ENCODE data around the gene PANK2. TPM values are rescaled to one million over a fixed set of nuclear protein-coding genes. Genes with fewer than 3 reads are reported as not detected.

PANK2 gene
- total RNA-seq, 1 experiment from 2014 or later: 48.8 TPM

GRCh38 chr20:3916364-3916763, 27.2 kb downstream of the PANK2 start:
- no peak for DNase-seq (ENCODE audit: low read depth)
- in situ Hi-C loops (cut with HindIII; ENCODE audit: low pct_unique_long_range_greater_than_20kb, low sequenced_read_pairs): no loop called here

DNA sequence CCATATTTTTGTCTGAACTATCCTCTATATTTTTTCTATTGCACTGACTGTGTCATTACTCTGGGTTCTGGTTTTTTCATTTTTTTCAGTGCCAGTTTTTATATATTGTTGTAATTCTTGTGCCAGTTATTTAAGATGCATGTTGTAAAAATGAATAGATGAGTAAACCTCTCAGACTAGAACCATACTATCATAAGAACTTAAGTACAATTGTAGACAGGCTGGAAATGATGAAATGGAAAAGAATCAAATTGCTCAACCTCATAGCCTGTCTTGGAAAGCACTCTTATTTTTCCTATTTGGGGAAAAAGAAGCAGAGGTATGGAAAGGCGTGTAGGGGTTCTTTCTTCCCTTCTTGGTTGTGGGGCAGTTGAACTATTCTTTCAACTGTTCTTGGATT, 30.2 kb downstream of the PANK2 start:
- in situ Hi-C loops (cut with HindIII; ENCODE audit: low pct_unique_long_range_greater_than_20kb, low sequenced_read_pairs): no loop called here
- no peak for DNase-seq (ENCODE audit: low read depth)

- in situ Hi-C loops (cut with HindIII; ENCODE audit: low pct_unique_long_range_greater_than_20kb, low sequenced_read_pairs): no loop called here
- DNase-seq (ENCODE audit: low read depth): no peak
Observed at GRCh38 chr20:3922223-3922982, 33.2 kb downstream of the PANK2 start.

DNA sequence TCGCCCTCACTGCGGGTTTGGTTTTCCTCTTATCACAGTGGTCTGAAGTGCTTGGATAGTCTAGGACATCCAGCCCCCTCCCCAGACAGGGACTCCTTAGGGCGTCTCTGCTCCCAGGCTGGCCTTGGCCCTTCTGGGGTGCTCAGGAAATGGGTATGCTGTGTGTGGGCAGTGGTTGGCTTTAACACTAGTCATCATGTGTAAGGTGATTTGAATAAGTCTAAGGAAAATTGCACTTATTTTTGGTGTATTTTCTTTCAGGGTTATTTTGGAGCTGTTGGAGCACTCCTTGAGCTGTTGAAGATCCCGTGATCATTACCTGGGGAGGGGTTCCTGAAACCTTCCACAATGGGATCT, 33.8 kb downstream of the PANK2 start:
- in situ Hi-C loops (cut with HindIII; ENCODE audit: low pct_unique_long_range_greater_than_20kb, low sequenced_read_pairs): no loop called here

DNA sequence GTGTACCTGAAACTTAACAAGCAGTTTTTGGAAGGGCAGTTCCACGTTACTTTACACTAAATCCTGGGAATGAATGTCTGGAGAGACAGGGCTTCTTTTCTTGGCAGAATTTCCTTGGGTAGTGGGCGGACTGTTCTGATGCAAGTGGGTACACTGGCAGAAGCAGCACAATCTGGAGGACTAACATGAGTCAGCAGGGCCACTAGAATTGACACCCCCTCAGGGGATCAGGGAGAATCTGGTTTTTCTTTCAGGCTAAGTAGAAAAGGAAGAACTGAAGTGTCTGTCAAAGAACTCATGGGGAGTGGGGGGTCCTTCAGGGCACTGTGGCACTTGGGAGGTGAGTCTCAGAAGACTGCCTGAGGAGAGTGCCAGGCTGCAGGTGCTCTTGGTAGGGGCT, 34.6 kb downstream of the PANK2 start:
- in situ Hi-C loops (cut with HindIII; ENCODE audit: low pct_unique_long_range_greater_than_20kb, low sequenced_read_pairs): no loop called here

More for the DNA sequence above, 33.8 kb downstream of the PANK2 start:
- no peak for DNase-seq (ENCODE audit: low read depth)

GRCh38 chr20:3924304-3925112, 35.3 kb downstream of the PANK2 start:
- in situ Hi-C loops (cut with HindIII; ENCODE audit: low pct_unique_long_range_greater_than_20kb, low sequenced_read_pairs): no loop called here
- no peak for DNase-seq (ENCODE audit: low read depth)

More for the DNA sequence above, 34.6 kb downstream of the PANK2 start:
- DNase-seq (ENCODE audit: low read depth): no peak

GRCh38 chr20:3925113-3925695, 36.0 kb downstream of the PANK2 start:
- no peak for DNase-seq (ENCODE audit: low read depth)
- in situ Hi-C loops (cut with HindIII; ENCODE audit: low pct_unique_long_range_greater_than_20kb, low sequenced_read_pairs): no loop called here

GRCh38 chr20:3925899-3926638, 36.9 kb downstream of the PANK2 start:
- in situ Hi-C loops (cut with HindIII; ENCODE audit: low pct_unique_long_range_greater_than_20kb, low sequenced_read_pairs): no loop called here

DNA sequence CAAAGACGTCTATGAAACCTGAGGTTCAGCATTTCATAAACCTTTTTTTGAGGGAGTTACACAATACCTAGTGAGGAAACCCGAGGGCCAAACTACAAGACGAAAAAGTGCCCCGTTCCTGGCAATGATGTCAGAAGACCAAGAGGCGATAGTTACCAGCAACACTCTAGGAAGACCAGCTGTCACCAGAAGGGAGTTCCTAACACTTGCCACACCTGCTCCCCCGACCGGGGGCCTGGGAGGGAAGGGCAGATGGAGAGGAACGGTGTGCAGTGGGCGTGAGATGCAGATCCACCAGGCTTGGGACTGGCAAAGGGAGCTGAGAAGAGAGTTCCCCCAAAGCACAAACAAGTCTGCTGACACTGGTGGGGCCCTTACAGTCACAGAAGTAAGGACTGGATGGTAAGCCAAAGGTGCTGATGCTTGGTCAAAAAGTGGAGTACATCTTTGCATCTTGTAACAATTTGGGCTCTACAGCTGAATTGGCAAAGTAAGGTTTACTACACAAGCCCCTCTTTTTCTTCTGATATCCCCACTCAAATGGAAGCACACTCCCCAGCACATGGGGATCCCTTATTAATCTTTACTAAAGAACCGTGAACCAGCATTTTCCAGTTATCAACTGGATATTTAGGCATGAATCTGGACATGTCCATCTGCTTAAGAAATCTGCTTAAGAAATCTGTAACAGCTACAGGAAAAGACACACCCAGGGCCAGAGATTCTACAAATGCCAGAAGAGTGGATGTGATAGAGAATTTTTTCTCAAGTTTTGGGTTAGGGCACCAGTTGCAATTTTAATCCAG, 38.5 kb downstream of the PANK2 start:
- in situ Hi-C loops (cut with HindIII; ENCODE audit: low pct_unique_long_range_greater_than_20kb, low sequenced_read_pairs): no loop called here
- DNase-seq (ENCODE audit: low read depth): no peak

More at GRCh38 chr20:3925899-3926638, 36.9 kb downstream of the PANK2 start:
- no peak for DNase-seq (ENCODE audit: low read depth)

DNA sequence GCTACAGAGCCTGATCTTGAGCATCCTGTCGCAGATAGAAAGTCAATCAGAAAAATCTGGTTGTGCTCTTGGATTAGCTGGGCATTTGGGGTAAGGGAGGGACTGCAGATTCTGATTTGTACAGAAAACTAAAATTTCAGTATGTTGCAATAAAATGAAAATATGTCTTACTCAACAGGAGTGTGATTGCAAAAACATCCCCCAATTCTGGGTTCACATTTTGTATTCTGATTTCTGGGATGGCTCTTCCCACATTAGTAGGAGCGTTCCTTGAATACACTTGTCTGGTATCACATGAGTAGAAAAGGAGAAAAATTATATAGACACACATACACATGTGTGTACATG, 40.5 kb downstream of the PANK2 start:
- in situ Hi-C loops (cut with HindIII; ENCODE audit: low pct_unique_long_range_greater_than_20kb, low sequenced_read_pairs): no loop called here
- DNase-seq (ENCODE audit: low read depth): no peak

- in situ Hi-C loops (cut with HindIII; ENCODE audit: low pct_unique_long_range_greater_than_20kb, low sequenced_read_pairs): no loop called here
- DNase-seq (ENCODE audit: low read depth): no peak
Observed at GRCh38 chr20:3930265-3931206, 41.3 kb downstream of the PANK2 start.

- in situ Hi-C loops (cut with HindIII; ENCODE audit: low pct_unique_long_range_greater_than_20kb, low sequenced_read_pairs): no loop called here
- DNase-seq (ENCODE audit: low read depth): no peak
Observed at GRCh38 chr20:3931664-3932063, 42.5 kb downstream of the PANK2 start.

DNA sequence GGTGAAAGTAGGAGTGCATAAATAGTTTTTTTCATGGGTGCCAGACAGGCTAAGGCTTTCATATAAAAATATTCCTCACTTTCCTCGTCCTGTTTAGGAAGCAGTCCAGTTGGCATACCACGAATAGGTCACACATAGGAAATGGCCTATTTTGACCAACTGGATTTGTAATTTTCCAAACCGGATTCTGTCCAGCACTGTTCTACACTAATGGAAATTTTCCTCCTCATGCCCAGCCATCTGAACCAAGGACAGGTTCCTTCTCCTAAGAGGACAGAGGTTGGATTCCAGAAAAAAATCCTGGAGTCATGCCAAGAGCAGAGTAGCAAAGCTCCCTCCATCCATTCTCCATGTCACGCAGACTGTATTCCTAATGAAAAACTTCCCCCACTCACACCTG, 43.1 kb downstream of the PANK2 start:
- in situ Hi-C loops (cut with HindIII; ENCODE audit: low pct_unique_long_range_greater_than_20kb, low sequenced_read_pairs): no loop called here
- no peak for DNase-seq (ENCODE audit: low read depth)

DNA sequence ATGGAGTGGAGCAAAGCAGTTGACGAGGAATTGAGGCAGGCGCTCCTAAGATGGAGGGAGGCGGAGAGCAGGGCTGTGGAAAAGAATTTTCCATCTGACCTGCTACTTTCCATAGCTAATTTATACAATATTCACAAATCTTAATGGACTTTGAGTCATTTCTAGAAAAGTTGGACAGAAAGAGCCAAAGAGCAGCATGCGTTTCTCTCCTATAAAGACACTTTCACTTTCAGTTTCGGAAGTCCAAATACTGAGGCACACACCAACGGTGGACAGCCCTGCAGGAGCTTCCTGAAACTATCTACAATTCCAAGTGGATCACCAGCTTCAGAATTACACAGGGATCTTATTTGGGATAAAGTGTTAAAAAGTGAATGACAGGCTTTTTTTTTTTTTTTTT, 43.5 kb downstream of the PANK2 start:
- DNase-seq (ENCODE audit: low read depth): no peak
- in situ Hi-C loops (cut with HindIII; ENCODE audit: low pct_unique_long_range_greater_than_20kb, low sequenced_read_pairs): no loop called here

DNA sequence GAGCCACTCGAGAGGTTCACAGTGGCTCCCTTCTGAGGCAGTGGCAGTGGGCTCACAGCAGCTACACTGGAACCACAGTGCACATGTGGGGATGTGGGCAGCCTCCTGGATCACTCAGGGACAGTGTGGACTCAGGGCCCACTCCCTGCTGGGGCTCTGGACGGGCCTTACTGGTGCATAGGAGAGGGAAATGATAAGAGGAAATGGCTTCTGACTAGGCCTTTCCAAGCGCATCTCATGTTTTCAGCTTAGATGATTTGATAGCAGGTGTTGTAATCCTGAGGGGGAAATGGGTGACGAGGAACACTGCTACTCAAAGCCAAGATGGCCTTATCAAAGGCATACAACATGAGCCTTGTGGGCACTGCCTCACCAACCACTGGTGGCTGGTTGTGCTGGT, 44.0 kb downstream of the PANK2 start:
- in situ Hi-C loops (cut with HindIII; ENCODE audit: low pct_unique_long_range_greater_than_20kb, low sequenced_read_pairs): no loop called here
- no peak for DNase-seq (ENCODE audit: low read depth)

DNA sequence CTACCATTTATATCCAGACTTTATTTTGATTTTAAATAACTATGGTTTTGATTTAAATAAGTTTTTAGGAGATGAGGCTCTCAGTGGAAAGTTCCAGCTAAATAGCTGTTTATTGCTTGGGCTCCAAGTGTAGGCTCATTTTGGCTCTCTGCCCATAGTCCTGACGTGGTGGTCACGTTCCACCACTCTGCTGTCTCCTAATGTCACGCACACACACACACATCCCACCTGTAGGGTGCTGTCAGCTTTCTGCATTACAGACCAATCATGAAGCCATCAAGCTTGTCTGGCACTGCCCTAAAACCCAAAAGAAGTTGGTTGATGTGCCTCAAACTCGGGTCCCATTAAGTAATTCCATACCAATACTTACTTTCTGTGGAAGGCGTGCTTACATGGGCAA, 45.4 kb downstream of the PANK2 start:
- in situ Hi-C loops (cut with HindIII; ENCODE audit: low pct_unique_long_range_greater_than_20kb, low sequenced_read_pairs): no loop called here

DNA sequence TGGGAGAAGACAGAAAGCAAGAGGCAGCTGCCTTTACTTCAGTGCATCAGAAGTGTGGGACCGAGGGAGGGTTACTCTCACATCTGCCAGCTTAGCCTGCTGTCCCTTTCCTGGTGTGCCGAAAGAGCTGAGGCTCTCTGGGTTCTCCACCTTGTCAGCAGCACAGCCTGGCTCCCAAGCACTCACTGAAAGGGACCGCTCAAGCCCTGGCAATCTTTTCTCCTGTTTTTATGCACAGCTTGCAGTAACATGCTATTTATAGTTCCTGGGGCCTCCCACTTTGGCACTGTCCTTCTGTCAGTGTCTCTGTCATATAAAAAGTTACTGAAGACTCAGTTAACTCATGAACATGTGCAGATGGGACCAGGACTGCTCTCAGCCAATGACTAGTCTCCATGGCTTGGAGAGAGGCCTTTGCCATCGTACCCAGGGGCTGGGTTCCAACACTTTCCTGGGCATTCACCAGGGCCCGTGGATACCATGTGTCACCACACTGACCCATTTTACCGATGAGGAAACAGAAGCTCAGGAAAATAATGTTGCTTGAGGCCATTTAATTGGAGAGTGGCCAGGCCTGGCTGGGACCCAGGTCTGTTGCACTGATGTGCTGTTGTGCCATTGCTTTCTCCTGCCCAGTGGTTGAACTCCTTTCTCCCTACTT, 46.2 kb downstream of the PANK2 start:
- DNase-seq (ENCODE audit: low read depth): no peak
- in situ Hi-C loops (cut with HindIII; ENCODE audit: low pct_unique_long_range_greater_than_20kb, low sequenced_read_pairs): no loop called here

More for the DNA sequence above, 45.4 kb downstream of the PANK2 start:
- no peak for DNase-seq (ENCODE audit: low read depth)

Data from Caki2 (cell line).